PFSK-1 (cell line): ENCODE data around the gene PRMT9.

Experiments used
- TAF1 ChIP-seq: IDR thresholded peaks from 2 replicates; pipeline ENCODE4 v1.6.1; 2012; ENCODE audit warnings: low read length, control low read depth, borderline replicate concordance; ENCODE audit not compliant: insufficient read depth
- TF ChIP-seq, protein P1 (sequence below), 2 experiments: IDR thresholded peaks; 2 replicates each; pipeline versions ENCODE4 v1.6.1 to v1.8.0; 2011 to 2012; ENCODE audit warnings: low read depth in 2 of 2, low read length in 2 of 2, control low read depth in 1 of 2, inconsistent platforms in 1 of 2, mild to moderate bottlenecking in 1 of 2, moderate library complexity in 1 of 2; ENCODE audit not compliant: insufficient read depth in 1 of 2

DNA sequence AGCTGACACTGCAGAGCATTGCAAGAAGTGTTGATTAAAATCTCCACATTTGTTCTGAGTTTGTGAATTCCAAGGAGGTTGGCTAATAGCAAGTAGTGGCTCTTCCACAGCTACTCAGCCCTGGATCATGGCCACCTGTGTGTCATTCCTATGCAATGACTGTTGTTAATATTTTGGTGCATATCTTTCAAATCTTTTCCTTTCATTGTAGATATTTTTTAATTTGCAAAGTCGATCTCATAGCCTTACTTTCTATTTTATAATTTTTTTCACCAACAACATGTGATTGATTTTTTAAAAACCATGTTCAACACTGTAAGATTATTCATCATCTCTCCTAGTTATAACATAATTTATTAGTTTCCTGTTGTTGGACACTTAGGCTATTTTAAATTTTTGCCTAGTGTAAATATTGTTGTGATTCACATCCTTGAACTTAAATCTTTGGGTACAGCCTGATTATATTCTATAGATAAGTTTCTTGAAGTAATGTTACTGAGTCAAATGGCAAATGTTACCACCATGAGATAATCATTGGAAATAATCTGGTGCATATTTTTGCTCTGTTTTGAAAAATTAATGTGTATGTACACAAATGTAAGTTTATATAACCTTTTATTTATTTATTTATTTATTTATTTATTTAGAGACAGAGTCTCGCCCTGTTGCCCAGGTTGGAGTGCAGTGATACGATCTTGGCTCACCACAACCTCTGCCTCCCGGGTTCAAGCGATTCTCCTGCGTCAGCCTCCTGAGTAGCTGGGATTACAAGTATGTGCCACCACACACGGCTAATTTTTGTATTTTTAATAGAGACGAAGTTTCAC lies 30.8 kb upstream of the PRMT9 start:
- no peak for TF ChIP-seq TAF1
- TF ChIP-seq, protein P1, sequence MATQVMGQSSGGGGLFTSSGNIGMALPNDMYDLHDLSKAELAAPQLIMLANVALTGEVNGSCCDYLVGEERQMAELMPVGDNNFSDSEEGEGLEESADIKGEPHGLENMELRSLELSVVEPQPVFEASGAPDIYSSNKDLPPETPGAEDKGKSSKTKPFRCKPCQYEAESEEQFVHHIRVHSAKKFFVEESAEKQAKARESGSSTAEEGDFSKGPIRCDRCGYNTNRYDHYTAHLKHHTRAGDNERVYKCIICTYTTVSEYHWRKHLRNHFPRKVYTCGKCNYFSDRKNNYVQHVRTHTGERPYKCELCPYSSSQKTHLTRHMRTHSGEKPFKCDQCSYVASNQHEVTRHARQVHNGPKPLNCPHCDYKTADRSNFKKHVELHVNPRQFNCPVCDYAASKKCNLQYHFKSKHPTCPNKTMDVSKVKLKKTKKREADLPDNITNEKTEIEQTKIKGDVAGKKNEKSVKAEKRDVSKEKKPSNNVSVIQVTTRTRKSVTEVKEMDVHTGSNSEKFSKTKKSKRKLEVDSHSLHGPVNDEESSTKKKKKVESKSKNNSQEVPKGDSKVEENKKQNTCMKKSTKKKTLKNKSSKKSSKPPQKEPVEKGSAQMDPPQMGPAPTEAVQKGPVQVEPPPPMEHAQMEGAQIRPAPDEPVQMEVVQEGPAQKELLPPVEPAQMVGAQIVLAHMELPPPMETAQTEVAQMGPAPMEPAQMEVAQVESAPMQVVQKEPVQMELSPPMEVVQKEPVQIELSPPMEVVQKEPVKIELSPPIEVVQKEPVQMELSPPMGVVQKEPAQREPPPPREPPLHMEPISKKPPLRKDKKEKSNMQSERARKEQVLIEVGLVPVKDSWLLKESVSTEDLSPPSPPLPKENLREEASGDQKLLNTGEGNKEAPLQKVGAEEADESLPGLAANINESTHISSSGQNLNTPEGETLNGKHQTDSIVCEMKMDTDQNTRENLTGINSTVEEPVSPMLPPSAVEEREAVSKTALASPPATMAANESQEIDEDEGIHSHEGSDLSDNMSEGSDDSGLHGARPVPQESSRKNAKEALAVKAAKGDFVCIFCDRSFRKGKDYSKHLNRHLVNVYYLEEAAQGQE (IDR thresholded peaks at IDR 0.05; ENCODE audit: insufficient read depth in 1 of 2, low read depth in 2 of 2, low read length in 2 of 2), result no peak
